HCT116 (cell line): ENCODE data around the gene PYGB. TPM values are rescaled to one million over a fixed set of nuclear protein-coding genes. Genes with fewer than 3 reads are reported as not detected.

Experiments used
- ATAC-seq: fragments of 200-7000 bp; cut with Tn5 transposase; 2 replicates; pipeline ENCODE4 v1.9.1; 2020; ENCODE audit warnings: mild to moderate bottlenecking, moderate library complexity
- BruUV-seq: library from RNA; stranded (reverse); fragments of 400-500 nt; replicated peaks from 2 replicates; lab custom pipeline; 2021; lab: Mats Ljungman, UMichigan
- CTCF ChIA-PET: fragments of 300-600 bp; sonication (Branson Sonifier 250); formaldehyde crosslinking; loops from one replicate; lab custom pipeline; 2021; ENCODE audit warnings: antibody characterized with exemption; lab: Charles Lee
- POLR2A ChIA-PET: fragments of 300-600, 350-600 bp; sonication (Branson Sonifier 250); formaldehyde crosslinking; loops from one replicate; lab custom pipeline; 2021; ENCODE audit warnings: antibody characterized with exemption; lab: Charles Lee
- RAD21 ChIA-PET, 2 experiments: fragments of 300-600 bp; sonication (Branson Sonifier 250); formaldehyde crosslinking; loops; one replicate each; lab custom pipeline; 2023; ENCODE audit warnings: low total read pairs in 2 of 2; ENCODE audit not compliant: uncharacterized antibody in 2 of 2, unreplicated experiment in 2 of 2, low non-redundant PET in 1 of 2; lab: Charles Lee
- DNase-seq: peaks from one replicate; pipeline ENCODE4 v3.0.0-alpha.2; 2010; ENCODE audit warnings: low read depth, low spot score
- H2AFZ ChIP-seq: fragments of 200-600 bp; shearing (Covaris generic), sonication (generic); 2 replicates; pipeline ENCODE4 v1.6.1; 2017; ENCODE audit warnings: low read depth, mixed run types, mixed read lengths, antibody characterized with exemption, low read length; ENCODE audit not compliant: poor library complexity, severe bottlenecking
- H3K27ac ChIP-seq: 2 replicates; pipeline ENCODE4 v1.5.1; 2012; ENCODE audit warnings: low read depth, low read length
- H3K27me3 ChIP-seq: fragments of 200-600 bp; sonication (generic); 2 replicates; pipeline ENCODE4 v1.6.1; 2016; ENCODE audit warnings: mixed run types, low read length, mixed read lengths; ENCODE audit not compliant: insufficient read depth
- H3K36me3 ChIP-seq, 2 experiments: fragments of 200-500 bp in 1 of 2; fragments of 200-600 bp in 1 of 2; sonication (Bioruptor generic) in 1 of 2; sonication (generic) in 1 of 2; 2 replicates each; pipeline versions ENCODE4 v1.5.1 to v1.6.1; 2014 to 2016; ENCODE audit warnings: low read length in 2 of 2, inconsistent platforms in 1 of 2, mixed read lengths in 1 of 2, mixed run types in 1 of 2; ENCODE audit not compliant: insufficient read depth in 2 of 2, control insufficient read depth in 1 of 2
- H3K4me1 ChIP-seq, 2 experiments: fragments of 200-600 bp in 1 of 2; sonication (generic) in 1 of 2; 2 replicates each; pipeline versions ENCODE4 v1.5.1 to v1.6.1; 2012 to 2017; ENCODE audit warnings: low read length in 2 of 2, inconsistent platforms in 1 of 2, mild to moderate bottlenecking in 1 of 2, mixed read lengths in 1 of 2, mixed run types in 1 of 2, moderate library complexity in 1 of 2; ENCODE audit not compliant: insufficient read depth in 2 of 2, control insufficient read depth in 1 of 2
- H3K4me2 ChIP-seq: fragments of 200-600 bp; sonication (generic); 2 replicates; pipeline ENCODE4 v1.6.1; 2017; ENCODE audit warnings: mixed run types, low read length, mixed read lengths
- H3K4me3 ChIP-seq, 2 experiments: fragments of 200-600 bp in 1 of 2; sonication (generic) in 1 of 2; replicated peaks in 1 of 2; 2 replicates each; pipeline ENCODE4 v1.5.1; 2011 to 2016; ENCODE audit warnings: low read length in 2 of 2, control low read depth in 1 of 2, low read depth in 1 of 2, mild to moderate bottlenecking in 1 of 2, mixed read lengths in 1 of 2, mixed run types in 1 of 2
- H3K79me2 ChIP-seq: fragments of 200-600 bp; sonication (generic); 2 replicates; pipeline ENCODE4 v1.6.1; 2017; ENCODE audit warnings: mild to moderate bottlenecking, mixed run types, low read length, moderate library complexity, mixed read lengths; ENCODE audit not compliant: insufficient read depth
- H3K9ac ChIP-seq: fragments of 200-600 bp; sonication (generic); 2 replicates; pipeline ENCODE4 v1.6.1; 2016; ENCODE audit warnings: low read length, mixed read lengths
- H3K9me2 ChIP-seq: fragments of 200-600 bp; sonication (generic), shearing (Covaris generic); 2 replicates; pipeline ENCODE4 v1.6.1; 2017; ENCODE audit warnings: mixed run types, mild to moderate bottlenecking, moderate library complexity; ENCODE audit not compliant: insufficient read depth
- H3K9me3 ChIP-seq, 2 experiments: fragments of 200-500 bp in 1 of 2; fragments of 200-600 bp in 1 of 2; sonication (Bioruptor generic) in 1 of 2; sonication (generic) in 1 of 2; 2 replicates each; pipeline ENCODE4 v1.6.1; 2014 to 2017; ENCODE audit warnings: low read length in 2 of 2, mixed read lengths in 2 of 2, inconsistent platforms in 1 of 2, low read depth in 1 of 2, mild to moderate bottlenecking in 1 of 2, mixed run types in 1 of 2, moderate library complexity in 1 of 2; ENCODE audit not compliant: control insufficient read depth in 1 of 2, insufficient read depth in 1 of 2
- H4K20me1 ChIP-seq: fragments of 200-600 bp; sonication (generic), shearing (Covaris generic); 2 replicates; pipeline ENCODE4 v1.6.1; 2017; ENCODE audit warnings: mixed run types, mild to moderate bottlenecking, moderate library complexity; ENCODE audit not compliant: insufficient read depth
- CBX3 ChIP-seq: IDR thresholded peaks from 2 replicates; pipeline ENCODE4 v1.6.1; 2012; ENCODE audit warnings: low read depth
- CEBPB ChIP-seq: IDR thresholded peaks from 2 replicates; pipeline ENCODE4 v1.6.1; 2012; ENCODE audit warnings: low read depth
- EGR1 ChIP-seq: IDR thresholded peaks from 2 replicates; pipeline ENCODE4 v1.6.1; 2012; ENCODE audit warnings: low read depth
- EZH2 ChIP-seq: fragments of 200-600 bp; sonication (generic); IDR thresholded peaks from 2 replicates; pipeline ENCODE4 v1.6.1; 2017; ENCODE audit warnings: antibody characterized with exemption, mixed run types
- EZH2phosphoT487 ChIP-seq: fragments of 200-600 bp; IDR thresholded peaks from 2 replicates; pipeline ENCODE4 v1.6.1; 2018; ENCODE audit warnings: antibody characterized with exemption, borderline replicate concordance
- FOSL1 ChIP-seq: IDR thresholded peaks from 2 replicates; pipeline ENCODE4 v1.6.1; 2012; ENCODE audit warnings: low read depth
- JUND ChIP-seq: IDR thresholded peaks from 2 replicates; pipeline ENCODE4 v1.6.1; 2012
- MAX ChIP-seq: IDR thresholded peaks from 2 replicates; pipeline ENCODE4 v1.6.1; 2012
- POLR2A ChIP-seq: IDR thresholded peaks from 2 replicates; pipeline ENCODE4 v1.7.0; 2011; ENCODE audit warnings: borderline replicate concordance; ENCODE audit not compliant: insufficient read depth, insufficient read length; ENCODE audit errors: extremely low read depth
- POLR2AphosphoS5 ChIP-seq: IDR thresholded peaks from 2 replicates; pipeline ENCODE4 v1.6.1; 2011; ENCODE audit warnings: mild to moderate bottlenecking, low read depth, low read length, moderate library complexity
- SIN3A ChIP-seq: IDR thresholded peaks from 2 replicates; pipeline ENCODE4 v1.6.1; 2012; ENCODE audit warnings: low read depth
- SP1 ChIP-seq: IDR thresholded peaks from 2 replicates; pipeline ENCODE4 v1.6.1; 2012; ENCODE audit warnings: low read depth
- TCF7L2 ChIP-seq: IDR thresholded peaks from 2 replicates; pipeline ENCODE4 v1.7.0; 2011; ENCODE audit warnings: borderline replicate concordance, inconsistent platforms; ENCODE audit not compliant: insufficient read depth, insufficient read length; ENCODE audit errors: extremely low read depth
- YY1 ChIP-seq: IDR thresholded peaks from 2 replicates; pipeline ENCODE4 v1.6.1; 2011; ENCODE audit warnings: low read length, low read depth, moderate library complexity, mild to moderate bottlenecking; ENCODE audit not compliant: insufficient replicate concordance; ENCODE audit errors: extremely low read depth
- ZBTB33 ChIP-seq: IDR thresholded peaks from 2 replicates; pipeline ENCODE4 v1.6.1; 2011; ENCODE audit warnings: mild to moderate bottlenecking, low read length, moderate library complexity; ENCODE audit not compliant: insufficient replicate concordance; ENCODE audit errors: extremely low read depth
- ZFX ChIP-seq: fragments of 450-650 bp; IDR thresholded peaks from 2 replicates; pipeline ENCODE4 v1.6.1; 2017
- ZNF274 ChIP-seq: fragments of 200-500 bp; sonication (Bioruptor generic); IDR thresholded peaks from 2 replicates; pipeline ENCODE4 v1.6.1; 2014; ENCODE audit warnings: mild to moderate bottlenecking, low read depth, low read length, inconsistent platforms
- intact Hi-C: fragments of 100-400 bp; cut with micrococcal nuclease; formaldehyde crosslinking; loops from 2 replicates; pipeline ENCODE4 v1.10.0; 2022
- total RNA-seq: library from RNA; stranded (reverse); gene quantifications from one replicate; pipeline ENCODE4 v1.2.1, GENCODE V29; 2021; ENCODE audit not compliant: unreplicated experiment
- TF ChIP-seq, protein P1 (sequence below): IDR thresholded peaks from 2 replicates; pipeline ENCODE4 v1.6.1; 2012; ENCODE audit warnings: low read depth
- TF ChIP-seq, protein P2 (sequence below), 3 experiments: fragments of 200-600 bp in 1 of 3; sonication (generic) in 1 of 3; IDR thresholded peaks in 2 of 3; conservative IDR thresholded peaks in 1 of 3; 2 replicates each; pipeline ENCODE4 v1.5.1; 2012 to 2017; ENCODE audit warnings: low read depth in 2 of 3, low read length in 2 of 3, antibody characterized with exemption in 1 of 3, borderline replicate concordance in 1 of 3, control low read depth in 1 of 3, mild to moderate bottlenecking in 1 of 3, mixed read lengths in 1 of 3, mixed run types in 1 of 3, moderate library complexity in 1 of 3; ENCODE audit not compliant: insufficient read depth in 1 of 3

PYGB gene
- total RNA-seq, 1 experiment from 2014 or later: 87.8 TPM

GRCh38 chr20:25236450-25237304, 11.2 kb upstream of the PYGB start:
- ChIA-PET RAD21 (no interaction called here), CTCF (interaction anchor here (1.4 to 2.3 kb wide), 2 partner anchors 10 to 58 kb away, joined by 3 to 14 read pairs; partner anchors contain the start of gene PYGB), POLR2A (interaction anchor here (0.8 to 2.1 kb wide), 4 partner anchors 9 to 11 kb away, joined by 3 to 13 read pairs (median 6); partner anchors contain the start of gene PYGB)
- ATAC-seq (no peak), DNase-seq (no peak)
- Histone ChIP-seq H3K4me2 (peak overlapping the region; percentile 83), H4K20me1 (no peaks in the 10 kb centered on the region), H3K27me3 (no peaks in the 10 kb centered on the region), H3K9ac (peak overlapping the region; percentile 30; the same call in 1 of the 2 replicates), H3K9me3 (no peaks in the 10 kb centered on the region), H3K36me3 (no peaks in the 10 kb centered on the region), H3K9me2 (no peaks in the 10 kb centered on the region), H2AFZ (no peak overlapping the region), H3K4me3 (no peak overlapping the region), H3K79me2 (no peaks in the 10 kb centered on the region)
- intact Hi-C loops: loop anchor here (1.0 kb wide), 1 partner anchor 13 kb away; no protein-coding TSS in a partner anchor
- no TSS peak for BruUV-seq
- no peak for TF ChIP-seq ZFX
- no peak for TF ChIP-seq EGR1
- no peak for TF ChIP-seq SP1
- no peak for TF ChIP-seq YY1
- TF ChIP-seq FOSL1: no peak
- TF ChIP-seq, protein P1, sequence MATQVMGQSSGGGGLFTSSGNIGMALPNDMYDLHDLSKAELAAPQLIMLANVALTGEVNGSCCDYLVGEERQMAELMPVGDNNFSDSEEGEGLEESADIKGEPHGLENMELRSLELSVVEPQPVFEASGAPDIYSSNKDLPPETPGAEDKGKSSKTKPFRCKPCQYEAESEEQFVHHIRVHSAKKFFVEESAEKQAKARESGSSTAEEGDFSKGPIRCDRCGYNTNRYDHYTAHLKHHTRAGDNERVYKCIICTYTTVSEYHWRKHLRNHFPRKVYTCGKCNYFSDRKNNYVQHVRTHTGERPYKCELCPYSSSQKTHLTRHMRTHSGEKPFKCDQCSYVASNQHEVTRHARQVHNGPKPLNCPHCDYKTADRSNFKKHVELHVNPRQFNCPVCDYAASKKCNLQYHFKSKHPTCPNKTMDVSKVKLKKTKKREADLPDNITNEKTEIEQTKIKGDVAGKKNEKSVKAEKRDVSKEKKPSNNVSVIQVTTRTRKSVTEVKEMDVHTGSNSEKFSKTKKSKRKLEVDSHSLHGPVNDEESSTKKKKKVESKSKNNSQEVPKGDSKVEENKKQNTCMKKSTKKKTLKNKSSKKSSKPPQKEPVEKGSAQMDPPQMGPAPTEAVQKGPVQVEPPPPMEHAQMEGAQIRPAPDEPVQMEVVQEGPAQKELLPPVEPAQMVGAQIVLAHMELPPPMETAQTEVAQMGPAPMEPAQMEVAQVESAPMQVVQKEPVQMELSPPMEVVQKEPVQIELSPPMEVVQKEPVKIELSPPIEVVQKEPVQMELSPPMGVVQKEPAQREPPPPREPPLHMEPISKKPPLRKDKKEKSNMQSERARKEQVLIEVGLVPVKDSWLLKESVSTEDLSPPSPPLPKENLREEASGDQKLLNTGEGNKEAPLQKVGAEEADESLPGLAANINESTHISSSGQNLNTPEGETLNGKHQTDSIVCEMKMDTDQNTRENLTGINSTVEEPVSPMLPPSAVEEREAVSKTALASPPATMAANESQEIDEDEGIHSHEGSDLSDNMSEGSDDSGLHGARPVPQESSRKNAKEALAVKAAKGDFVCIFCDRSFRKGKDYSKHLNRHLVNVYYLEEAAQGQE: no peak
- no peak for TF ChIP-seq CBX3
- TF ChIP-seq, protein P2, sequence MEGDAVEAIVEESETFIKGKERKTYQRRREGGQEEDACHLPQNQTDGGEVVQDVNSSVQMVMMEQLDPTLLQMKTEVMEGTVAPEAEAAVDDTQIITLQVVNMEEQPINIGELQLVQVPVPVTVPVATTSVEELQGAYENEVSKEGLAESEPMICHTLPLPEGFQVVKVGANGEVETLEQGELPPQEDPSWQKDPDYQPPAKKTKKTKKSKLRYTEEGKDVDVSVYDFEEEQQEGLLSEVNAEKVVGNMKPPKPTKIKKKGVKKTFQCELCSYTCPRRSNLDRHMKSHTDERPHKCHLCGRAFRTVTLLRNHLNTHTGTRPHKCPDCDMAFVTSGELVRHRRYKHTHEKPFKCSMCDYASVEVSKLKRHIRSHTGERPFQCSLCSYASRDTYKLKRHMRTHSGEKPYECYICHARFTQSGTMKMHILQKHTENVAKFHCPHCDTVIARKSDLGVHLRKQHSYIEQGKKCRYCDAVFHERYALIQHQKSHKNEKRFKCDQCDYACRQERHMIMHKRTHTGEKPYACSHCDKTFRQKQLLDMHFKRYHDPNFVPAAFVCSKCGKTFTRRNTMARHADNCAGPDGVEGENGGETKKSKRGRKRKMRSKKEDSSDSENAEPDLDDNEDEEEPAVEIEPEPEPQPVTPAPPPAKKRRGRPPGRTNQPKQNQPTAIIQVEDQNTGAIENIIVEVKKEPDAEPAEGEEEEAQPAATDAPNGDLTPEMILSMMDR (IDR thresholded peaks at IDR 0.05 in 2 of 3, conservative IDR thresholded peaks at IDR 0.05 in 1 of 3; ENCODE audit: borderline replicate concordance in 1 of 3, insufficient read depth in 1 of 3, low read depth in 2 of 3, low read length in 2 of 3): no peak
- TF ChIP-seq ZNF274: no peak
- TF ChIP-seq EZH2phosphoT487: no peak
- TF ChIP-seq CEBPB: no peak
- no peak for TF ChIP-seq JUND
- TF ChIP-seq TCF7L2: no peak
- TF ChIP-seq MAX: no peak
- TF ChIP-seq EZH2: no peak
- TF ChIP-seq SIN3A: no peak
- TF ChIP-seq ZBTB33: no peak
- no peak for TF ChIP-seq POLR2AphosphoS5
- TF ChIP-seq POLR2A: no peak
- TF ChIP-seq, all 23 proteins: peak for 0
- Histone ChIP-seq H3K4me1 (peaks cover 45 to 74% of the 10 kb centered on the region in 2 experiments), H3K27ac (no peak overlapping the region; the same call in 1 of the 2 replicates)
